B cell (primary cell): ENCODE data around the gene MROH2A.

Experiments
- EZH2 ChIP-seq: IDR thresholded peaks from 2 replicates; pipeline ENCODE4 v1.6.1; 2012; ENCODE audit warnings: borderline replicate concordance, low read depth, mild to moderate bottlenecking, moderate library complexity, low read length; ENCODE audit not compliant: insufficient read depth, poor library complexity, severe bottlenecking
- TF ChIP-seq, protein P1 (sequence below): fragments of 200-600 bp; IDR thresholded peaks from one replicate; pipeline ENCODE4 v1.8.0; 2022; ENCODE audit warnings: antibody characterized with exemption, mild to moderate bottlenecking

GRCh38 chr2:233823731-233824121, 45.6 kb downstream of the MROH2A start:
- TF ChIP-seq, protein P1, sequence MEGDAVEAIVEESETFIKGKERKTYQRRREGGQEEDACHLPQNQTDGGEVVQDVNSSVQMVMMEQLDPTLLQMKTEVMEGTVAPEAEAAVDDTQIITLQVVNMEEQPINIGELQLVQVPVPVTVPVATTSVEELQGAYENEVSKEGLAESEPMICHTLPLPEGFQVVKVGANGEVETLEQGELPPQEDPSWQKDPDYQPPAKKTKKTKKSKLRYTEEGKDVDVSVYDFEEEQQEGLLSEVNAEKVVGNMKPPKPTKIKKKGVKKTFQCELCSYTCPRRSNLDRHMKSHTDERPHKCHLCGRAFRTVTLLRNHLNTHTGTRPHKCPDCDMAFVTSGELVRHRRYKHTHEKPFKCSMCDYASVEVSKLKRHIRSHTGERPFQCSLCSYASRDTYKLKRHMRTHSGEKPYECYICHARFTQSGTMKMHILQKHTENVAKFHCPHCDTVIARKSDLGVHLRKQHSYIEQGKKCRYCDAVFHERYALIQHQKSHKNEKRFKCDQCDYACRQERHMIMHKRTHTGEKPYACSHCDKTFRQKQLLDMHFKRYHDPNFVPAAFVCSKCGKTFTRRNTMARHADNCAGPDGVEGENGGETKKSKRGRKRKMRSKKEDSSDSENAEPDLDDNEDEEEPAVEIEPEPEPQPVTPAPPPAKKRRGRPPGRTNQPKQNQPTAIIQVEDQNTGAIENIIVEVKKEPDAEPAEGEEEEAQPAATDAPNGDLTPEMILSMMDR, result no peak
- no peak for TF ChIP-seq EZH2
